GM18499 (cell line): ENCODE measurements around the gene EIF3A.
A peak's percentile ranks its signal among the peaks of the same experiment; 100 is the strongest.
"Not testable (repeated sequence)": the region's sequence is repeated elsewhere in the genome, so short reads cannot be mapped to it uniquely, and the experiment has no call there.

Experiments
- ATAC-seq: cut with Tn5 transposase; IDR thresholded peaks from one replicate; pipeline ENCODE4 v1.9.1; 2021; ENCODE audit warnings: moderate number of reproducible peaks; ENCODE audit not compliant: insufficient read depth, unreplicated experiment

Gene EIF3A

DNA sequence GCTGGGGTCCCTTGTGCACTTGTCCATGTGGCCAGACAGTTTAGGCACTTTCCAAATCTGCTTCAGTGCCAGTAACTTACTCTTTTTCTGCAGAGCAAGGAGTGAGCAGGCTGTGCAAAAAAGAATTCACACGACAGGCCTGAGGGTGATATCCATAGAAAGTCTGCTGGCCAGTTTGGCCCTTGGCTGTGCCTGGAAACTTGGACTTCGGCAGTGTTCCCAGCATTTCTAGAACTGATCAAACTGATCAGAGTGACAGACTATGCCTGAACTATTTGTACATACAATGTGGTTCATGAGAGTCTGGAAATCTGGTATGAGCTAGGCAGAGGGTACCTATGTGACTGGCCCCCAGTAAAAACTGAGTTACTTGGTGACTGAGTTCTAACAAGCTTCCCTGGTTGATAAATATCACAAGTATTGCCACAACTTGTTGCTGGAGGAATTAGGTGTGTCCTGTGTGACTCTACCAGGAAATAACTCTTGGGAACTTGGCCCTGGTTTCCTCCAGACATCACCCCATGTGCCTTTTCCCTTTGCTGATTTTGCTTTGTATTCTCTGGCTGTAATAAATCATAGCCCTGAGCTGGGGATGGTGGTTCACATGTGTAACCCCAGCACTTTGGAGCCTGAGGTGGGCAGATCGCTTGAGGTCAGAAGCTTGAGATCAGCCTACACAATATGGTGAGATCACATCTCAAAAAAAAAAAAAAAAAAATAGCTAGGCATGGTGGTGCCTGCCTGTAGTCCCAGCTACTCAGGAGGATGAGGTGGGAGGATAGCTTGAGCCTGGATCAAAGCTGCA is 20.0 kb upstream of the EIF3A start:
- ATAC-seq, result no peak

DNA sequence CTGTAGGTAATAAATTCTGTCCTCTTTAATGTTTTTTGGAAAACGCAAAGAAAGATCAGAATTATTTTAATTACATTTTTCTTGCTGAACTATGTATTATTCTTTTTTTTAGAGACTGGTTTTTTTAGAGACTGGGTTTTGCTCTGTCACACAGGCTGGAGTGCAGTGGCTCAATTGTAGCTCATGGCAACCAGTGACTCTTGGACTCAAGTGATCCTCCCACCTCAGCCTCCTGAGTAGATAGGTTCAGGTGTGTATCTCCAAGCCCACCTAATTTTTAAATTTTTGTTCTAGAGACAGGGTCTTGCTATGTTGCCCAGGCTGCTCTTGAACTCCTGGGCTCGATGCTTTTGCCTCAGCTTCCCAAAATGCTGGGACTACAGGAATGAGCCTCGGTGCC is 18.0 kb upstream of the EIF3A start:
- ATAC-seq, result no peak

DNA sequence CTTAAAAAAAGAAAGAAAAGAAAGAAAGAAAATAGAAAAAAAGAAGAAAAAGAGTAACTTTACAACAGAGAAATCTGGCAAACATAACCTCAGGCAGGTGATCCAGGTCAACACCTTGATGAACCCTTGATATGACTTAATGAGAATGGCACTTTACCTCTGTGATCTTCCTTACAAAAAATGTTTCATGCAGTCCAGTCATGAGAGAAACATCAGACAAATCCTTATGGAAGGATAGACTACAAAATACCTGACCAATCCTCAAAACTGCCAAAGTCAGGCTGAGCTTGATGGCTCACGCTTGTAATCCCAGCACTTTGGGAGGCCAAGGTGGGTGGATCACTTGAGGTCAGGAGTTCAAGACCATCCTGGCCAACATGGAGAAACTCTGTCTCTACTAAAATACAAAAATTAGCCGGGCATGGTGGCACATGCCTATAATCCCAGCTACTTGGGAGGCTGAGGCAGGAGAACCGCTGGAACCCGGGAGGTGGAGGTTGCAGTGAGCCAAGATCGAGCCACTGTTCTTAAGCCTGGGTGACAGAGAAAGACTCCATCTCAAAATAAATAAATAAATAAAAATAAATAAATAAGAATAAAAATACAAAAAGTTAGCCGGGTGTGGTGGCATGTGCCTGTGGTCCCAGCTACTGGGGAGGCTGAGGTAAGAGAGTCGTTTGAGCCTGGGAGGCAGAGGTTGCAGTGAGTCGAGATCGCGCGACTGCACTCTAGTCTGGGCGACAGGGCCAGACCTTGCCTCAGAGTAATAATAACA is 16.2 kb upstream of the EIF3A start:
- not testable (repeated sequence) for ATAC-seq

DNA sequence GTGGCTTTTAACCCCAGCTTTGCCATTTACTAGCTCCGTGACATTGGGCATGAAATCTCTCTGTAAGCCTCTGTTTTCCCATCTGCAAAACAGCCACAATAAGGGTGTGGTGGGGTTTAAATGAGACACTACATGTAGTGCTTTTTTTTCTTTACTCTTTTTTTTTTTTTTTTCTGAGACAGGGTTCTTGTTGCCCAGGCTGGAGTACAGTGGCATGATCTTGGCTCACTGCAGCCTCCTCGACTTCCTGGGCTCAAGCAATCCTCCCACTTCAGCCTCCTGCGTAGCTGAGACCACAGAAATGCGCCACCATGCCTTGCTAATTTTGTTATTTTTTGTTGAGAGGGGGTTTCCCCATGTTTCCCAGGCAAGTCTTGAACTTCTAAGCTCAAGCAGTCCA is 15.0 kb upstream of the EIF3A start:
- no peak for ATAC-seq

DNA sequence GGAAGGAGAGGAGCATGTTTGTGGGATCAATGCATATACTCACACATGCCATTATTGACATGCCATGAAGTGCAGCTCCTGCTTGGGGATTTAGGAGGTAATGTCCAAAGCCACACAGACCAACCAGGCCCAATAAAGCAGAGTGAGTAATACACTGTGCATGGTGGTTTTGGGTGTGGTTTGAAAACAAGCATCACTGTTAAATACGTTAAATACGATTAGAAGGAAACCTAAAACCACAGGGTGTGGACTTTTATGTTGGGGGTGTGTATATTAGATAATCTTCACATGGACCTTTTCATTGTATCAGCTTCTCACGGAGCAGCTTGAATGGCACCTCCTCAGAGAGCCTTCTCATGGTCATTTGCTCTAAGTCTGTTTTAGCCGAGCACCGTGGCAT is 10.4 kb upstream of the EIF3A start:
- ATAC-seq, result no peak

DNA sequence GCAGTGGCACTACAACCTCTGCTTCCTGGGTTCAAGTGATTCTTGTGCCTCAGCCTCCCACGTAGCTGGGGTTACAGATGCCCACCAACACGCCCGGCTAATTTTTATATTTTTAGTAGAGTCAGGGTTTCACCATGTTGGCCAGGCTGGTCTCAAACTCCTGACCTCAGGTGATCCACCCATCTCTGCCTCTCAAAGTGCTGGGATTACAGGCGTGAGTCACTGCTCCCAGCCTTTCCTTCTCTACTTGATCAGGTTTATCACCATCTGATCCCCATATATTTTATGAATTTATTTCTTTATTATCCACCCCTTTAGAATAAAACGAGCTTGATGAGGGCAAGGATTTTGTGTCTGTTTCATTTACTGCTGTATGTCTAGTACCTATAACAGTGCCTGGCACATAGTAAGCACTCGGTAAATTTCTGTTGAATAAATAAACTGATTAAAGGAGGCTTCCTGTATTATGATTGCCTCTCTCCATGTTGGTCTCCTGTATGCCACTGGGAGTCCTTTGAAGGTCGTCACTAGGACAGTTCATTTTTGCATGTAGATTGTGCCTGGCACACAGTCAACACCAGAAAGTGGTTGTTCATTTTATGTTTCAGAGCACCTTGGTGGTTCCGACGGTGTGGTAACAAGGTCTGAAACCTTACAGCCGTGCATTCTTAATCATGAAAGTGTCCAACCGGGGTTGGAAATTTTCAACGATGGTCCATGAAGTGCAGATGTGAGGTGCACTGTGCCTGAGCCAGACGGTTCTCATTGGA is 9.6 kb upstream of the EIF3A start:
- no peak for ATAC-seq

DNA sequence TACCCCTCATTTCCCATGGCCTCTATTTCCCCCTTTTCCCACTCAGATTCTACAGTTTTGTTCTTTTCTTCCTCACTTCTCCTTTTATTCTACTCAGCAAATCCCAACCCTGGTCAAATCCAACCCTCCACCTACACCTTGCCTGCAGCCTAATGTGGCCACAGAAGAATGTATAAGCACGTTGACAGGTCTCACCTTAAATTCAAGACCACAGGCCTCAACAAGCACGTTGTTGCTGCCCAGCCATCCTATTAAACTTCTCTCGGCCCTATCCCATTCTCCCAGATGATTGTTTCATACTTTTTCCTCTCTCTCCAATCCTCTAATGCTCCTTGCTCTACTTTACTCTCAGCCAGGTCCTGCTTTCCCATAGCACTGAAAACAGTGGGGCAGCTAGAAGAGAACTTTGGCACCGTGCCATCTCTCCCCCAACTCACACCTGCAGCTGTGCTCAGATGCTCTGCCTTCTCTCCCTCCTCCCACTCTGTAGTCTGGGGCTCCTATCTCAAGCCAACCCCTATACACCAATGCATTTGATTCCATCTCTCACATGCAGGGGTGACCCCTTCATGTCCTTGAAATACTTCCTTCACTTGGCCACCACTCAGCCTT is 6.8 kb upstream of the EIF3A start:
- no peak for ATAC-seq

DNA sequence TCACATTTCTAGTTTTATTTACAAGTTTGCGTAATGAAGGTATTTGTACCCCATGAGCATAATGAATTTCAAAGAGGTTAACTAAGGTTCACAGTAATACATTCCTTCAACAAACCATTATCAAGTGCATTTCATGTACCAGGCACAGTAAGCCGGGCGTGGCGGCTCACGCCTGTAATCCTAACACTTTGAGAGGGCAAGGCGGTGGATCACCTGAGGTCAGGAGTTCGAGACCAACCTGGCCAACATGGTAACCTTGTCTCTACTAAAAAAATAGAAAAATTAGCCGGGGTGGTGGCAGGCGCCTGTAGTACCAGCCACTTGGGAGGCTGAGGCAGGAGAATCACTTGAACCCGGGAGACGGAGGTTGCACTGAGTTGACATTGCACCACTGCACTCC is 4.3 kb upstream of the EIF3A start:
- ATAC-seq, result no peak

DNA sequence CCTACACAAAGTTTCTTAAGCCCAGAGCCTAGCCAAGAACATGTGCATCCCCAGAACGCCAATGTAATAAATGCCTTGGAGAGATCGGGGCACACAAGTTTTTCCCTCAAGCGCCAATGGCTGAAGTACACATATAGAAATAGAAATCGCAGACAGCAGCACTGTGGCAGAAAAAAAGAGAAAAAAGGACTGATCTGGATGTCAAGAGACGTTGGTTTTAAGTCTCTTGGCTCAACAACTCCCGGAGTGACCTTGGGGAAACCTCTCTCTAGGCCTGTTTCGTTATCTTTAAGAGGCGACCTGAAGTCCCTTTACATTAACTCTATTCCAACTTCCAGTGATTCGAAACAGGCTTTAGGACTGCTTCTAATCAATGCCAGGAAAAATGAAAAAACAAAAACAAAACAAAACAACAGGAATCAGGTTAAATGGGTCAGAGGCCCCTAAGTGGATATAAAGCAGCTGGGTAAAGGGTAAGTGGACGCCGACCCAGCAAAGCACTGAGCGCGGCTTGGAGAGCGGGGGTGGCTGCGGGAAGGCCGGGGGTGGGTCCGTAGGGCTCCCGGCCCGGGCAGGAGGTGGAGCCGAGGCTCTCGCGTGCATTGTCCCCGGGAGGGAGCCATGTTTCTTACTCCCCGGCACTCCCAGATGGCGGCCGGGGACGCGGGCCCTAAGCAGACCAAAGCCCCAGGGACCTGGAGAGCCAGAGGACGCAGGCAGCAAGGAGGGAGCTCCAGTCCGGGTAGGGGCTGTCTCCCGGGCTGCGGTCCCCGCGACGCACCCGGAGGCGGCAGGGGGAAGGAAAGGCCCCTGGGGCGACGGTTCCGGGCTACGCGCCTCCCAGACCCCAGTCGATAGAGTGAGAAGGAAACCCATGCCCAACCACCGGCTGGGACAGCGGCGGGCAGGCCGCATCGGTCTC is 757 bp downstream of the EIF3A start:
- peak; percentile 41 for ATAC-seq

DNA sequence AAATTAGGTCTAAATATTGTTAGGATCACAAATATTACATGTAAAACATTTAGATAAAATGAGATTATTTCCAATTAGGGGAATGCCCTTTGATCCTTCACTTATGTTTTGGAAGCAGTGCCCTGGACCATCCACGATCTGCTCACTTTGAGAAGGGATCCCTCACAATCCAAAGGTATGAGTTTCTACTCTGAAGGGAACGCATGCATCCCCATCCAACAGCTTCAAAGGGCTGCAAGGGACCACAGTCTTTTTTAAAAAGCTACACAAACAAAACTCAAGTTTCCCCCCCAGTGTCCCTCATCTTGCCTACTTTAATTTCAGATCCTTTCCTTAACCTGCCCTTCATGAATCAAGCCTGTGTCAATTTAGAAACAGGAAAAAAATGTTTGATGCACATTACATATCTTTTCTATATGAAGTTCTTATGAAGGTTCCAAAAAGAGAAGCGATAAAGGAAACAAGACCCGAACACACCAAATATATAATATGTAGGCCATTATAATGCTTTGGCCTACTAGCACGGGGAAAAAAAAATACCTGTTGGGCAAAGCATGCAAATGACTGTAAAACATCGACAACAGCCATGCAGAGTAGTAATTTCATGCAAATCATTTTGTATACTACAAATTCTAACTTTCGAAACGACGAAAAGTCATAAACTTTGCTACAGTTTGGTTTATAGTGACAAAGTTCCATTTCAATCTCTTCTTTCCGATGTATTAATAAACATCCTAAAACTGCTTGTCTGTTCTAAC is 2.0 kb downstream of the EIF3A start:
- no peak for ATAC-seq

DNA sequence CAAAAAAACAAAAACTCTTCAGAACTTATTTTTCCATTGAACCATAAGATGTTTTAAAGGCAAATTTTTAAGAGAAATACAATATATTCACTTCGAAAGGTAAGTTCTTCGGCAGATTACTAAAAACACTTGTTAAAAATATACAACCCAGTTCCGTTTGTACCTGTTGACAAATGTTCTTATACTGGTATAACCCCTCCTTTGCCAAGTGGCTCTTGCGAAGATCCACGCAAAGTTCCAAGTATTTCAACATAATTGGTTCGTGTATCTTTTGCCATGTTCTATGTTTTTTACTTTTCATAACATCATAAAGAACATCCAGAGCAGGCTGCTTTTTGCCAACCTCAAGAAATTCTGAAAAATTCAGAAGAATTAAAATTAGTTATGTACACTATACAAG is 7.0 kb downstream of the EIF3A start:
- no peak for ATAC-seq

DNA sequence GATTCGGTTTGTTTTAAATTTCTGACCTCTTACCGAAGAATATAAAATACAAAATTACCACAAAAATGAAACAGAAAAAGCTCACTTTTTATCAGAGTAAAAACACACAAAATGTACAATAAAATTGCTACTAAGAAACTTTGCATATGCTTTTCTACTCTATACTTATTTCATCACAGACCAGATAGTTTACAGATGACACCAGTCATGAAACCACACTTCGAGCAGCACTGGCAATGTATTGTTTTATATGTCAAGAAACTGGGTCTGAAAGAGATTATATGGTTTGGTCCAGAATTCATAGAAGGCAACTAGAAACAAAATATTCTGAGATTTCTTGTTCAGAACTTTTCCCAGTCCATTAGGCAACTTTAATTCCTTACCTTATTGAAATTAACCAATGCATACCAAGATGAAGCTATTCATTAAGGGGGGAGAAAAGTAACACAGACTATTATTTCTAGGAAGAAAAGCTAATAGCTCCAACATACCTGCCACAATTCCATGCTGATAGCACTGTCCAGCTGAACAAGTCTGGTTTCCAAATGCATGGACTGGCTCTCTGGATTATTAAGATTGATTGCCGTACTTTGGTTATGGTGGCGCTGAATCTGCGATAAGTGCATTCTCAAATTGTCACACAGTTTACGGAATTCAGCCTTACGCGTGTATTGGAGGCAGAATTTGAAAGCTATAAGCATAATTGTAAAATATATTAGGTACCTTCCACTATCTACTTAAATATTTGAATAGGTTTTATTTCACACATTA is 10.0 kb downstream of the EIF3A start:
- ATAC-seq, result no peak

DNA sequence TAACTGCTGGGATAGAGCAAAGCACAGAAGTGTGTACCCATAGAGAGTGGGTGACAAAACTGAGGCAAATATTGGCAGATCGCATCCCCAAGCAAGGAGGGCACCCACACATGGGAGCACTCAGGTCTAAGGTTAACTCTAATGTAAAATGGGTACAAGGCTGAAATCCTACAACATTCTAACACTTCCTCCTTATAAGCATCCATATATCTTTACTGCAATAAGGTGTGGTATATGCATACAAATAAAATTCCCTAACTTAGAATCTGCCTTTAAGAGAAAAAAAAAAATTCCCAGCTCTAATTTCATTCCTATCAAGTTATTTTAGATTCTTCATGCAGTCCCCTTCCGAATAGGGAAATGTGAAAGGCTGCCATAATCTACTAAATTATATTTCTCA is 18.7 kb downstream of the EIF3A start:
- ATAC-seq, result no peak

DNA sequence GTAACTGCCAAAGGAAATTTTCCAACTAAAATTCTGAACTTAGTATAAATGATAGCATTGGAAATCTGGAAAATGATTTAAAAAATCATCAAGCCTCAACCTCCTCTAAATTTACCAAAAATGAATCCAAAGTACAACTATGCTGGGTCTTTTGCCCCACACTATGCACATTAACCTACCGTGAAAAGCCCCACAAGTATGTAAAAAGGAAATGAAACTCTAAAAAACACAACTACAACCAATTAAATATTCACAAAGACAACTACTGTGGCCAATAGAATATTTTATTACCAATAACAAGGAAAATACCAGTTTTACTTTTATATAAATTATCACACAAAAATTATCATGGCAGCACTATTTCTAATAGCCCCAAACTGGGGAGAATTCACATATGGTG is 19.3 kb downstream of the EIF3A start:
- no peak for ATAC-seq

DNA sequence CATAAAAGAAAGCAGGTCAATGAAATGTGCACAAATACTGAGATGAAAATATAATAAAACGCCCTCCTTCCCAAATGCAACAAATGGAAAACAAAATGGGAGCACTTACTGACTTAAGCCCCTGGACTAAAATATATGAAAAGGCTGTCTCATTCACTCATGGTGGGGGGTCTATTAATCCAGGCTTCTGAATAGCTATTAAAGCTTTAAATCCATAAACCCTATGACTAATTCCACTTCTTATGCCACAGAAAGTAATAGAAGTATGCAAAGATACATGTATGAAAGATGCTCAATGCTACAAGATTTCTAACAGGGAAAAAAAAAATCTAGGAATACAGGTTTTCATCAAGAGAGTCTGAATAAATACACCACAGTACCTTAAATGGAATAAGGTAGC is 20.5 kb downstream of the EIF3A start:
- ATAC-seq, result no peak

DNA sequence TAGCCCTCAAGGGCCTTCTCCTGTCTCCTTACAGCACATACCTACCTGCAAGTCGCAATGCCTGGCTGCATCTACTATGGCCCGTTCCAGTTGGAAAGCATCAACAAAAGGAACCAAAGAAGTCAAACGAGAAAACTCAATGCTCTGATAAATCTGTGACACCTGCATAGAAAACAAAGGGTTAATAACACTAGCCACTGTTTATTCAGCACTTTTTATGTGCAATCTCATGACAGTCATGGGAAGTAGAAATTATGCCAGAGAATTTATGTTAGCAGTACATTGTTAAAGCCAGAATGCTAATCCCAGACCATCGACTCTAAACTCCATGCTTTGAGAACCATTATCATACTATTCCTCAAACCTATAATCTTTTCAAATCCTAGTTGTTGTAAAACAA is 21.1 kb downstream of the EIF3A start:
- no peak for ATAC-seq

DNA sequence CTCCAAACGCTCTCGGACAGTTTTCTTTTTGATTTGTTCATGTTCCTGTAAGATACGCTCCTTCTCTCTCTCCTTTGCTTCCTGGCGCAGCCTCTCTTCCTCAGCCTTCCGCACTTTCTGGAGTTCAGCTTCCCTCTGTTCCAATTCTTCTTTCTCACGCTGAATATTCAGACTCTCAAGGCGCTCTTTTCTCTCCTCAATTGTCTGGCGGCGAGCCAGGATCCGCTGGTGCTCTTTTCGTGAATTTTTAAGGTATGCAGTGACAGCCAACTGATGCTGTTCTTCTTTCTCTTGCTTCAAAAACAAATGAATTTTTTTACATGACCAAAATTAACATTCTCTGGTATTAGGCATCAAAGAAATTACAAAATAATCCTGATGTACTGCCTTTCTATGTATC is 22.6 kb downstream of the EIF3A start:
- no peak for ATAC-seq

DNA sequence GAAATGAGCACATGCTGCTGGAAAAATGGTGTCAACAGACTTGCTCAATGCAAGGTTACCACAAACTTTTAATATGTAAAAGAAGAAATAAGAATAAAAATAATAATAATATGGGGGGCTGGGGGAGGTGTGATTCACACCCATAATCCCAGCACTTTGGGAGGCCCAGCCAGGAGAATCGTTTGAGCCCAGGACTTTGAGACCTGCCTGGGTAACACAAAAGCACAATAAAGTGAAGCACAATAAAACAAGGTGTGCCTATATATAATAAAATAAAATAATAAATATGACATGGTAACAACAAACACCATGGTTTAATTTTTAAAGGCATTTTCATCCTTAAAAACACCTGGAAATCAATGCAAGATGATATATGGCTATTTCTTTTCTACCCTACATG is 25.1 kb downstream of the EIF3A start:
- no peak for ATAC-seq
